Neural cell (in vitro differentiated cells): ENCODE results near the gene OGFOD2. TPM values are rescaled to one million over a fixed set of nuclear protein-coding genes. Genes with fewer than 3 reads are reported as not detected.

Experiments
- H2AFZ ChIP-seq: fragments of 200-600, 300-800 bp; sonication (generic), shearing (Covaris generic); 2 replicates; pipeline ENCODE4 v1.6.0; 2014; ENCODE audit warnings: low read depth, mild to moderate bottlenecking, antibody characterized with exemption, low read length, moderate library complexity
- H3F3A ChIP-seq: fragments of 200-600 bp; shearing (Covaris generic); 2 replicates; pipeline ENCODE4 v1.6.1; 2016; ENCODE audit warnings: mild to moderate bottlenecking, moderate library complexity, mixed read lengths, antibody characterized with exemption, low read length; ENCODE audit not compliant: insufficient read depth, poor library complexity, severe bottlenecking
- H3K27ac ChIP-seq: fragments of 200-600, 300-800 bp; sonication (generic), shearing (Covaris generic); 2 replicates; pipeline ENCODE4 v1.5.1; 2014; ENCODE audit warnings: mild to moderate bottlenecking, low read length, moderate library complexity
- H3K27me3 ChIP-seq: fragments of 300-800, 200-600 bp; sonication (generic), shearing (Covaris generic); 2 replicates; pipeline ENCODE4 v1.6.0; 2014; ENCODE audit warnings: mild to moderate bottlenecking, low read depth, low read length, moderate library complexity; ENCODE audit not compliant: insufficient read depth
- H3K36me3 ChIP-seq: fragments of 300-800, 200-600 bp; sonication (generic), shearing (Covaris generic); 2 replicates; pipeline ENCODE4 v1.5.1; 2014; ENCODE audit warnings: mild to moderate bottlenecking, antibody characterized with exemption, low read length, moderate library complexity; ENCODE audit not compliant: insufficient read depth
- H3K4me2 ChIP-seq: fragments of 300-800, 200-600 bp; sonication (generic), shearing (Covaris generic); 2 replicates; pipeline ENCODE4 v1.6.0; 2014; ENCODE audit warnings: mild to moderate bottlenecking, low read length
- H3K4me3 ChIP-seq: fragments of 300-800, 200-600 bp; sonication (generic), shearing (Covaris generic); 2 replicates; pipeline ENCODE4 v1.5.1; 2014; ENCODE audit warnings: mild to moderate bottlenecking, low read length, moderate library complexity
- H3K79me2 ChIP-seq: fragments of 200-600 bp; shearing (Covaris generic); replicated peaks from 2 replicates; pipeline ENCODE4 v1.6.0; 2014; ENCODE audit warnings: mild to moderate bottlenecking, low read length, moderate library complexity; ENCODE audit not compliant: insufficient read depth
- H3K9ac ChIP-seq: fragments of 300-800, 200-600 bp; sonication (generic), shearing (Covaris generic); 2 replicates; pipeline ENCODE4 v1.6.1; 2016; ENCODE audit warnings: mild to moderate bottlenecking, low read length, mixed read lengths
- H3K9me2 ChIP-seq: fragments of 200-600 bp; shearing (Covaris generic); 2 replicates; pipeline ENCODE4 v1.6.1; 2016; ENCODE audit warnings: mild to moderate bottlenecking, low read length, mixed read lengths; ENCODE audit not compliant: insufficient read depth
- H3K9me3 ChIP-seq: fragments of 200-600, 300-800 bp; sonication (generic), shearing (Covaris generic); 2 replicates; pipeline ENCODE4 v1.6.1; 2016; ENCODE audit warnings: mild to moderate bottlenecking, mixed run types, low read length, moderate library complexity, mixed read lengths
- H4K20me1 ChIP-seq: fragments of 200-600 bp; shearing (Covaris generic); 2 replicates; pipeline ENCODE4 v1.6.1; 2016; ENCODE audit warnings: mild to moderate bottlenecking, mixed run types; ENCODE audit not compliant: insufficient read depth
- CTCF ChIP-seq: fragments of 450-650 bp; IDR thresholded peaks from 2 replicates; pipeline ENCODE4 v1.5.1; 2014; ENCODE audit warnings: antibody characterized with exemption, mild to moderate bottlenecking, moderate library complexity; ENCODE audit not compliant: poor library complexity, severe bottlenecking
- EP300 ChIP-seq: fragments of 450-650 bp; conservative IDR thresholded peaks from 2 replicates; pipeline ENCODE4 v1.6.1; 2014; ENCODE audit warnings: antibody characterized with exemption, mild to moderate bottlenecking, moderate library complexity; ENCODE audit not compliant: poor library complexity, severe bottlenecking
- EZH2 ChIP-seq: fragments of 200-600, 300-800 bp; shearing (Covaris generic), sonication (generic); IDR thresholded peaks from 2 replicates; pipeline ENCODE4 v1.6.1; 2014; ENCODE audit warnings: antibody characterized with exemption, low read length, borderline replicate concordance, mild to moderate bottlenecking; ENCODE audit not compliant: insufficient read depth, poor library complexity, severe bottlenecking
- MXI1 ChIP-seq: fragments of 450-650 bp; conservative IDR thresholded peaks from 2 replicates; pipeline ENCODE4 v1.6.1; 2014; ENCODE audit warnings: antibody characterized with exemption, mild to moderate bottlenecking; ENCODE audit not compliant: poor library complexity, severe bottlenecking
- POLR2AphosphoS5 ChIP-seq: IDR thresholded peaks from 2 replicates; pipeline ENCODE4 v1.6.1; 2012
- RAD21 ChIP-seq: fragments of 450-650 bp; conservative IDR thresholded peaks from 2 replicates; pipeline ENCODE4 v1.6.1; 2014; ENCODE audit warnings: antibody characterized with exemption, mild to moderate bottlenecking, moderate library complexity
- REST ChIP-seq: IDR thresholded peaks from 2 replicates; pipeline ENCODE4 v1.6.1; 2012; ENCODE audit warnings: borderline replicate concordance
- SMC3 ChIP-seq: fragments of 450-650 bp; conservative IDR thresholded peaks from 2 replicates; pipeline ENCODE4 v1.6.1; 2014; ENCODE audit warnings: antibody characterized with exemption, mild to moderate bottlenecking, moderate library complexity; ENCODE audit not compliant: poor library complexity
- TAF1 ChIP-seq: IDR thresholded peaks from 2 replicates; pipeline ENCODE4 v1.6.1; 2012; ENCODE audit warnings: low read depth
- polyA plus RNA-seq: library from polyadenylated mRNA; depleted of rRNA; stranded (reverse); fragments of >200 nt; gene quantifications from 2 replicates; pipeline ENCODE4 v1.2.3, GENCODE V29; 2014

OGFOD2 gene
- polyA plus RNA-seq, 1 donor from 2014 or later: 27.8 TPM

- no peaks in the 10 kb centered on the region for H3F3A ChIP-seq
- no peaks in the 10 kb centered on the region for H3K9me3 ChIP-seq
- TF ChIP-seq RAD21 (no peak), EZH2 (no peak), MXI1 (no peak), REST (no peak), EP300 (no peak), SMC3 (no peak), CTCF (no peak), POLR2AphosphoS5 (no peak), TAF1 (no peak)
- no peak overlapping the region for H3K4me2 ChIP-seq
- no peaks in the 10 kb centered on the region for H3K36me3 ChIP-seq
- no peaks in the 10 kb centered on the region for H3K27me3 ChIP-seq
- no peaks in the 10 kb centered on the region for H3K79me2 ChIP-seq
- H4K20me1 ChIP-seq: no peaks in the 10 kb centered on the region
- H2AFZ ChIP-seq: no peak overlapping the region
- H3K9ac ChIP-seq: no peak overlapping the region
- no peak overlapping the region for H3K4me3 ChIP-seq
- H3K9me2 ChIP-seq: no peaks in the 10 kb centered on the region
- no peak overlapping the region for H3K27ac ChIP-seq
Observed at GRCh38 chr12:122929812-122930211, 45.2 kb upstream of the OGFOD2 start.

GRCh38 chr12:122932207-122932606, 42.8 kb upstream of the OGFOD2 start:
- Histone ChIP-seq H3K4me2 (no peak overlapping the region), H3K9me3 (no peaks in the 10 kb centered on the region), H3K27me3 (no peaks in the 10 kb centered on the region), H3K9ac (no peak overlapping the region), H4K20me1 (no peaks in the 10 kb centered on the region), H2AFZ (no peak overlapping the region), H3K79me2 (no peaks in the 10 kb centered on the region), H3K9me2 (no peaks in the 10 kb centered on the region), H3K36me3 (no peaks in the 10 kb centered on the region), H3K4me3 (no peak overlapping the region), H3F3A (no peaks in the 10 kb centered on the region), H3K27ac (no peak overlapping the region)
- TF ChIP-seq CTCF (no peak), EP300 (no peak), POLR2AphosphoS5 (no peak), MXI1 (no peak), SMC3 (no peak), EZH2 (no peak)
